ENCODE measurements around the gene PDK2.
"Not testable (repeated sequence)": the region's sequence is repeated elsewhere in the genome, so short reads cannot be mapped to it uniquely, and the experiment has no call there.

The PDK2 gene

DNA sequence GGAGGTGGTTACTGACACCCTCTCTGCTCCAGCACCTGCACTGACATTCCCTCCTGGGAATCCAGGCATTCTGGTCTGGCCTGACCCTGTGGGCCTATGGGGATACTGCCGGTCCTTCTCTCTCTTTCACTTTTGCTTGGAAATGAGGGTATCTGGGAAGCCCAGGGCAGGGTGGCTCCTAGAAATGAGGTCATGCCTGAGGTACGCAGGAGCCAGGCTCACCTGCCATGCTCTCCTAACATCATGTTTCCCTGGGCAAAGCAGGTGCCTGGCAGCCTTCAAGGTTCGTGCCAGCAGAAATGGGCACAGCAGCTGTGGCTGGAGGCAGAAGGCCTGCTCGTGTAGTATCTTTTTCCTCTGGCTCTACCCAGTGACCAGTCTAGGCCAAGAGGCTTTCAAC lies 35.9 kb upstream of the PDK2 start:
- DNase-seq = no peak

DNA sequence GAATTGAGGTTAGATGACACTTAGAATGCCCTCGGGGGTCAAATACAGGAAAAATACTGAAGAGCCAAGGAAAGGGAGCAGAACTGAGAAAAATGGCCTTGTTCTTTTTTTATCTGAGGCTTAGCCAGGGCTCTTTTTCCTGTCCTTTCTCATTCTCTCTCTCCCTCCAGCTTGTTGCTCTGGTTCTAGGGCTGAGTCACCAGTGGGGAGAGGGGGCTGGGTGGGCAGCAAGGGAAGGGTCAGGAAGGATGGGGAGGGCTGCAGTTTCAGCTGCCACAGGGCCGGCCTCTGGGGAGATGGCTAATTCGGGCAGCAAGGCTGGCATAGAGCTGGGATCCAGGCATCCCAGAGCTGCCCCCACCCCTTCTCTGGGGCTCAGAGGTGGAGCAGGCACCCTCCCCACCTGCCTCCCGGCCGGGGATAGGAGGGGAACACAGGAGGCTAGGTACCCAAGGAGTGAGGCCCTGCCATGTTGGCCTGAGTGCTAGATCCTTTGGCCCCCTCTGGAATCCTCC lies 35.3 kb upstream of the PDK2 start:
- no peak for DNase-seq

DNA sequence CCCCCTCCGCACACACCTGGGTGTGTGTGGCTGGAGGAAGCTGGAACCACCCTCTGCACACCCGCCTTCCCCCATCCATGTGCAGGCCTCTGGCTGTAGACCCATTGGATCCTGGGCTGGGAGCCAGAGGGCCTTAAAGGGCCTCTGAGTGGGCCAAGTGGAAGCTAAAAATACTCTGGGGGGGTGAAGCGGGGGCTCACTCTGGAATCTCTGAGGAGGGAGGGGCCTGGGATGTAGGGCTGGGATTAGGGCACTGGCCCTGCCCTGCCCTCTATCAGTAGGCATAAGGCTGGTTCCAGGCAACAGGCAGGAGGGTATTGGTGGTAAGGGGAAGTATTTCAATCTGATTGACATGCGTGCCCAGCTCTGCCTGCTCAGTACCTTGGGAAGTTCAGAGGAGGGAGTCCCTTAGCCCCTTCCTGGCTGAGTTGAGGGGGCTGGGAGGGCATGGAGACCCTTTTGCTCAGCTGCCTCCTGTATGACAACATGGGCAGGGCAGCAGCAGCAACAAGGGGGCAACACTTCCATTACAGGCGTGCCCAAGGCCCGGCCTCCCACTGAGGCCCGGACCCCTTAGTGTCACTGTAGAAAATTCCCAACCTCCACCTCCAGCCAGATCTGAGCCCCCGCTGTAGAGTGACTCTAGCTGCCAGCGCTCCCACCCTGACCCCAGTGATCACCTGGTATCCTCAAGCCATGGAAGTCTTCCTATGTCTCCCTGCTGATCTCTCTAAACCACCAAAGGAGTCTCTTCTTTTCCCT lies 34.0 kb upstream of the PDK2 start:
- DNase-seq = no peak

DNA sequence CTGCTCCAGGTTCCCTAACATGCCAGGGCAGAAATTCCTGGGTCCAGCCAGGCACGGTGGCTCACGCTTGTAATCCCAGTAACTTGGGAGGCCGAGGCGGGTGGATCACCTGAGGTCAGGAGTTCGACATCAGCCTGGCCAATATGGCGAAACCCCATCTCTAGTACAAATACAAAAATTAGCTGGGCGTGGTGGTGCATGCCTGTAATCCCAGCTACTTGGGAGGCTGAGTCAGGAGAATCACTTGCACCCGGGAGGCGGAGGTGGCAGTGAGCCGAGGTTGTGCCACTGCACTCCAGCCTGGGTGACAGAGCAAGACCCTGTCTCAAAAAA lies 33.5 kb upstream of the PDK2 start:
- not testable (repeated sequence) for DNase-seq

DNA sequence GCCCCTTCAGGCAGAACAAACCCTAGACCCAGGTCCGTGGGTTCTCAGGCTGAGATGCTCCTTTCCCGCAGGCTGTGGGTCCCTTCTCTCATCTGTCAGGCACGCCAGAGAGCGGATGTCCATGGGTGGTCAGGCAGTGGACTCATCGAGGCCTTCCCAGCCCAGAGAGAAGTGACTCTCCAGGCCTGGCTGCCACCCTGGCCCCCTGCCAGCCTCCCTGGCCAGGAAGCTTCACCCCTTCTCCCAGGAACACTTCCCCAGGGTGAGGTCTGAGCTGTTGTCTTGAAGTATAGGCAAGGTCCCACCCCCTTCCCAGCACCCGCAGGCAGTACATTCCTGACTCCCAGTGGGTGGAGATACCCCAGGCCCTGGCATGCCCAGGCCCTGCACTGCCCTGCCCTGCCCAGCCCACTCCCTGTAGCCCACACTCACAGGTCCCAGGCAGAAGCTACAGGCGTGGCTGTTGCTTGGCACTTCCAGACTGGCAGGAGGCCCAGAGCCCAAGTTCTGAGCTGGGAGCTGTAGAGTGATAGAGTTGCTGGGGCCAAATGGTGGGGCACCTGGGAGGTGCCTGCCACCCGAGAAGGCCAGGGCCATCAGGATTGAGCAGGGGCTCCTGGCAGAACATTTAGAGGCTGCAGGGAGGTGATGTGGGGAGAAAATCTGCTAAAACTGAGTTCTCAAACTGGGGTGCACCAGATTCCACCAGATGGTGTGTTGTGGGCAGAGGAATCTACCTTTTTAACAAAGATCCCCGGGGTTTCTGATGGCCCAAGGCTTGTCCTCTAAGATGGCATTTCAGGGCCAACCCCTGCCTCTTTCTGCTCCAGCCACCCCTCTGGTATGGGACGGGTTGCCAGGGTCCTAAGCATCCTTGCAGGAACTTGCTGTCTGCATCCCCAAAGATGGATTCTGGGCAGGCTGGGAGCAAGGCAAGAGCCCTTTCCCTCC lies 32.6 kb upstream of the PDK2 start:
- no peak for DNase-seq

DNA sequence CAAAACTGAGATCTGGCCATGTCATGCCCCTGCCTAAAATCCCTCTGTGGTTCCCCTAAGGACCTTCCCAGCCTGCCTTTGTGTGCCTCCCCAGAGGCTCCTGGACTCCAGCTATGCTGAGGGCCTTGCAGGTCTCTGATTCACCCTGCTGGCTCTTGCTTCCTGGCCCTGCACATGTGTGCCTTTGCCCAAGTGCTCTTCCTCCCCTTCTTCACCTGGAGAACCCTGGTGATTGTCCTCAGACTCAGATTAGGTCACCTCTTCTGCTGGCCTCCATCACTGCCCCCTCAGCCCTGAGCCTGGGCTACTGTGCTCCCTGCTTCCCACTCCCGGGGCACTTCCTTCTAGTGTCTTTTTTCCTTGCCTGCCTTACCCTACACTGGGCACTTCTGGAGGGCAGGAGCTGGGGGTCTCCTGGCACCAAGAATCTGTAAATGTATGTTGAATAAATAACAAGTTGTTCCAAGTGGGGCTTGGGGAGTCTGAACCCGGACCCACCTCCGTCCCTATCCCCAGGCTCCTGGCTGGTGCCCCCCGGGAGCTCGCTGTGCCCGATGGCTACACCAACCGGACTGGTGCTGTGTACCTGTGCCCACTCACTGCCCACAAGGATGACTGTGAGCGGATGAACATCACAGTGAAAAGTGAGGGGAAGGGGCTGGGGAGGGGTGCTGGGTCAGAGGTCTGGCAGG lies 31.4 kb upstream of the PDK2 start:
- no peak for DNase-seq

DNA sequence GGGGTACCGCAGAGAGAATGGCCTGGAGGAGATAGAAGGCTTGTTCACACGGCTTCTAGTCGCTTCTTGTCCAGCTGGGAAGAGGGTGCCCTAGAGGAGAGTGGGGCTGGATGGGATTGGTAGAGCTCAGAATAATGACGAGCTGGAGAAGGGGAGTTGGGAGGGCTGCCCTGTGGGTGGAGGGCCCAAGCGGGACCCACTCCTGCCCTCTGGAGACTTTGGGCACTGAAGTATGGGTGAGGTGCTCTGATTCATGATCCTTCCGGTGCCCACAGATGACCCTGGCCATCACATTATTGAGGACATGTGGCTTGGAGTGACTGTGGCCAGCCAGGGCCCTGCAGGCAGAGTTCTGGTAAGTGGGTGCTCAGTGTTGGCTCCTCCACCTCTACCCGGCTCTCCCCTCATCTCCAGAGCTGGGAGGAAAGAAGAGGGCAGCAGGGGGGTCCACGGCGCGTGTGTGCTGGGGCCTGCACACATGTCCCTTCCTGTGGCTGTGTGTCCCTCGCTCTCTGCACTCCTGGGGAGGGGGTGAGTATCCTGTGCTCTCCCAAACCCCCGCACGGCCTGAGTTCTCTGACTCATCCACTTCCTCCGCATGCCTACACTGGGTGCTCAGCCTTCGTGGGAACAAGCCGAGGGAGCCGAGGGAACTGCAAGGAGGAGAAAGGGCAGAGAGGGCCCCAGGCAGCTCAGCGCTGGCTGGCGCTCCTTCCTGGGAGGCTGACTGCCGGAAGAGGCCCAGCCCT lies 30.7 kb upstream of the PDK2 start:
- no peak for DNase-seq

DNA sequence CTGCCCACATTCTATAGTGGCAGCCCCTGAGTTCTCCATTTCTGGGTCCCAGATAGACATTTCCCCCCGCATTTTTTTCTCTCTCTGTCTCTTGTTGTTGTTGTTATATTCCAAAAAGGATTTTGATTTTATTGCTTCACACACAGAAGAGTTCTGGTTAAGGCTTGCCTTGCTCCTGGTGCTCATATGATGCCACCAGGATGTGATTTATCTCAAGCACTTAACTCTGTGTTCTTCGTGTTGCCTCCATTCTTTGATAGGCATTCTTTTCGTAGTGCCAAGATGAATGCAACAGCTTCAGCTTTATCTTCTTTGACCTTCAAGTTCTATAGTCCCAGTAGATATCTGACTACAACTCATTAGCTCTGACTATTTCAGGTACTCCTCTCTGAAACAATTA lies 30.1 kb upstream of the PDK2 start:
- no peak for DNase-seq

DNA sequence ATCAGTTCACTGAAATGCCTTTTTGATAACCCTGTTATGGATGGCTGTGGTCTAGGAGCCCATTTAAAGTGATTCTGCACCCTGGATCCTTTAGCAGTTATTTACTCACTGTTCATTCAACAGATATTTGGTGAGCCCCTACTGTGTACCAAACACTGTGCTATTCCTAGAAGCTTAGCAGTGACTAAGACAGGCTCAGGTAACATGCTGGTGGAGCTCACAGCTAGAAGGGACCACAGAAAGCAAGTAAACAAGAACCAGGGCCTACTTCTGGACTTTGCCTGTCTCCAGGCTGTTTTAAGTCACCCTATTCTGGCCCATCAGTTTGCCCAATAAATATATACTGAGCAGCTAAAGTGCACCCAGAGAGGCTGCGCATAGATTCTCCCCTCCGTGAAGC lies 28.2 kb upstream of the PDK2 start:
- no peak for DNase-seq

DNA sequence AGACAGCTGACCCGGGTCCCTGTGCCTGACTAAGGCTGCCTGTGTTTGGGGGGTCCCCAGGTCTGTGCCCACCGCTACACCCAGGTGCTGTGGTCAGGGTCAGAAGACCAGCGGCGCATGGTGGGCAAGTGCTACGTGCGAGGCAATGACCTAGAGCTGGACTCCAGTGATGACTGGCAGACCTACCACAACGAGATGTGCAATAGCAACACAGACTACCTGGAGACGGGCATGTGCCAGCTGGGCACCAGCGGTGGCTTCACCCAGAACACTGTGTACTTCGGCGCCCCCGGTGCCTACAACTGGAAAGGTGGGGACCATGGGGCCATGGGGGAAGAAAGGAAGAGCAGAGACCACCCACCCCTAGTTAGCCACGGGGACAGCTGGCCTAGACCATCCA lies 27.2 kb upstream of the PDK2 start:
- DNase-seq = no peak

DNA sequence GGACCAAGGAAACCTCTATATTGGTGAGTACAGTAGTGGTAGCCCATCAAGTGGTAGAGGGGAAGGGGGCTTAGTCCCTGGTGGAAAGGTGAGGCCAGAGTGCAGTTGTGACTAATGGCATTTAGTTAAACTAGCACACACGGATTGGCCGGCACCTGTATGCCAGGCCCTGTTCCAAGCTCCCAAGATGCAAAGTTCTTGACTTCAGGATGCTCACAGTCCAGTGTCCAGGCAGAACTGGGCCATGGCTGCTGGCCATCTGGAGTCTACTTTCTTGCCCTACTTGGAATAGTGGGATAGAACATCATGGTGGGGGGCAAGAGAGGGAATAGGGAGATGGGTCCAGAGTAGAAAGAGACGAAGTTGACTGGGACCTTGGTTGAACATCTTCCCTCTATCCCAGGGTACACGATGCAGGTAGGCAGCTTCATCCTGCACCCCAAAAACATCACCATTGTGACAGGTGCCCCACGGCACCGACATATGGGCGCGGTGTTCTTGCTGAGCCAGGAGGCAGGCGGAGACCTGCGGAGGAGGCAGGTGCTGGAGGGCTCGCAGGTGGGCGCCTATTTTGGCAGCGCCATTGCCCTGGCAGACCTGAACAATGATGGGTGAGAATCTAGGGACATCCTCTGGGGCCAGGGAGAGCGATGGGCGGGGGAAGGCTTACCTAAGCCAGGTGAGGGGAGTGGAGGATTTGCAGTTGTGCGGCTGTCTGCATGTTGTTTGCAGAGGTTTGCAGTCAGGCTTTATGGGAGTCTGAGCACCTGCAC lies 24.1 kb upstream of the PDK2 start:
- no peak for DNase-seq

DNA sequence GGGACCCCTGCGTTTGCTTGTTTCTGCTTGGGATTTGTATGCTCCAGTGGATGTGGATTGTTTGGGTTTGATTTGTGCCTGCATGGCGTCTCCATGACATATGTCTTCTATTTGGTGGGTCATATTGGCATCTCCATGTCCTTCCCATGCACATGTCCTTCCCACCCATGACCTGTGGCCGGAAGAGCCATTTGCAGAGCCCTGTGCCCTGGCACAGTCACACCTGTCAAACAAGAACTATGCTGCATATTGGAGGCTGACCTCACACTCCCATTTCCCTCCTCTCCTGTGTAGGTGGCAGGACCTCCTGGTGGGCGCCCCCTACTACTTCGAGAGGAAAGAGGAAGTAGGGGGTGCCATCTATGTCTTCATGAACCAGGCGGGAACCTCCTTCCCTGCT lies 23.5 kb upstream of the PDK2 start:
- DNase-seq = no peak

DNA sequence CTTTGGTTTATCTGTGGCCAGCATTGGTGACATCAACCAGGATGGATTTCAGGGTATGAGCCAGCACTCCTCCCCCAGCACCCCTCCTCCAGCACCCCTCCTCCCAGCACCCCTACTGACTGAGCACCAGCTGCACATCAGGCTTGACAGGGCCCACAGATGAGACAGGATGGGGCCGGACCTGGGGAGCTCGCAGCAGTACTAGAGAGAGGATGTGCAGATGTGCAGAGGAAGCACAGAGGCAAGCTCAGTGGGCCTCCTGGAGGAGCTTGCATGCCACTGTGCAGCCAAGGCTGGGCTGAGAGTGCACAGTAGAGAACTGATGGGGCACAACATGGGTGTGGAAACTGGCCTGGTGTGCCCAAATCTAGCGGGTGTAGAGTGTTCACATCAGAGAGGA lies 23.0 kb upstream of the PDK2 start:
- no peak for DNase-seq

DNA sequence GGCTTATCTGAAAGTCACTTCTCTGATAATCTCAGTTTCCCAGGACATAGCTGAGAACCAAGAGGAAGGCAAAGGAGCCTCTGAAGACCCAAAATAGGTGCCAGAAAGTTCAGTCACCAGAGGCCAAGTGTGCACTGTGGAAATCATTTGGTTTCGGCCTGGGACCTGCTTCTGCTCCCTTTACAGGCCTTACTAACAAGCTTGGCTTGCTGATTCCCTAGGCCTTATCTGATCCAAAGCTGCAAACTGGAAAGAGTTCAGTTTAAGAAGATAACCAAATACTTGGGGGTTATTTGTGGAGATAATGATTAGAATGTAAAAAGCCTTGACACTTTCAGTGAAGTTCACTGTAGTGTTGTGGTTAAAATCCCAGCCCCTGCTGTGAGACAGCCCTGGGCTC lies 22.2 kb upstream of the PDK2 start:
- no peak for DNase-seq

DNA sequence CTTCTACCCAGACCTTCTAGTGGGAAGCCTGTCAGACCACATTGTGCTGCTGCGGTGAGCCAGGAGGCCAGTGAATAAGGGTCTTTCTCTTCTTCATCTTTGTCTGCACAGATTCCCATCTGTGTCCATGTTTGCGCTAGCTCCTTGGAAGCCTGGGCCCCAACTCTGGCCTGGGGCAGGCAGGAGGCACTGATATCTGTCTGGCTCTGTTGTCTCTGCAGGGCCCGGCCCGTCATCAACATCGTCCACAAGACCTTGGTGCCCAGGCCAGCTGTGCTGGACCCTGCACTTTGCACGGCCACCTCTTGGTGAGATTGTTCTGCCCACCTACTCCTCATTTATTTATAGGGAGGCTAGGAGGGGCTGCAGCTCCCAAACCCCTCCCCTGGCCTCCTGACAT lies 20.9 kb upstream of the PDK2 start:
- no peak for DNase-seq

DNA sequence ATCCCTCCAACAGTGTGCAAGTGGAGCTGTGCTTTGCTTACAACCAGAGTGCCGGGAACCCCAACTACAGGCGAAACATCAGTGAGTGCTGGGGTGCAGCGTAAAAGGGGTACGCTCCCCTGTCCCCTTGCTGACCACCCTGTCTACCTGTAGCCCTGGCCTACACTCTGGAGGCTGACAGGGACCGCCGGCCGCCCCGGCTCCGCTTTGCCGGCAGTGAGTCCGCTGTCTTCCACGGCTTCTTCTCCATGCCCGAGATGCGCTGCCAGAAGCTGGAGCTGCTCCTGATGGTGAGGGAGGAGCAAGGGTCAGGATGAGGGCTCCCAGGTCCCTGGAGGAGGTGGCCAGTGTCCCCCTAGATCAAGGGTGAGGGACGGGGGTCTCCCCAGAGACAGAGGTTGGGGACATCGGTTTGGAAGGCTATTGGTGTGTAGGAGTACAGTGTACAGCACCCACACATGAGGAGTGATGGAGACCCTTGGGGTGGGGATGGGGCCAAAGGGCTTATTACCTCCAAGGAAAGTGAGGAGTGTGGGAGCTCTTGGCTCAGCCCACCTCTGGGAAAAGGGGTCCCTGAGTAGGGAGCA lies 19.6 kb upstream of the PDK2 start:
- no peak for DNase-seq

DNA sequence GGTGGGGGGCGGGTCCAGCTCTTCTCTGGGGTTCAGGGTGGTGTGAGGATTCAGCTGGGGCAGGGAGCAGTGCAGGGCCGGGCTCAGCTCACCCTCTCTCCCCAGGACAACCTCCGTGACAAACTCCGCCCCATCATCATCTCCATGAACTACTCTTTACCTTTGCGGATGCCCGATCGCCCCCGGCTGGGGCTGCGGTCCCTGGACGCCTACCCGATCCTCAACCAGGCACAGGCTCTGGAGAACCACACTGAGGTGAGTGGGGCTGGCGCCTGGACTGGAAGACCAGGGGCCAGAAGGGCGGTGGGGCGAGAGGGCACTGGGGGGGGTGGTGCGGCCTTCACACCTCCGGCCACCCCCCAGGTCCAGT lies 18.9 kb upstream of the PDK2 start:
- DNase-seq = no peak

DNA sequence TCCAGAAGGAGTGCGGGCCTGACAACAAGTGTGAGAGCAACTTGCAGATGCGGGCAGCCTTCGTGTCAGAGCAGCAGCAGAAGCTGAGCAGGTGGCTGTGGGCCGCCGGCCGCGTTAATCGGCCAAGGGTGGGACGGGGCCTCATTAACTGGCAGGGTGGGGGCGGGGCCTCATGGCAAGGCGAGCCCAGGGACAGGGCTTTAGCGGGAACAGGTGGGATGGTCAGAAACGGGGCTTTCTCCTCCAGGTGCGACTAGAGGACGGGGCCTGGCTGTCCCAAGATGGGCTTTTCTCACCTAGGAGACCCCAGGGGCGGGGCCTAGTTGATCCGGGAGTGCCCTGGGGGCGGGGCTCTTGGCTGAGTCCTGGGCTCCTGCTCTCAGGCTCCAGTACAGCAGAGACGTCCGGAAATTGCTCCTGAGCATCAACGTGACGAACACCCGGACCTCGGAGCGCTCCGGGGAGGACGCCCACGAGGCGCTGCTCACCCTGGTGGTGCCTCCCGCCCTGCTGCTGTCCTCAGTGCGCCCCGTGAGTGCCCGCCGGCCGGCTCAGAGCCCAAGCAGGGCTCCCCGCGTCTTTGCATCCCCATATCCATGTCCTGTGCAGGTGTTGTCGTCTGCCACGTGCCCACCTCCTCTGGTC lies 18.4 kb upstream of the PDK2 start:
- no peak for DNase-seq

DNA sequence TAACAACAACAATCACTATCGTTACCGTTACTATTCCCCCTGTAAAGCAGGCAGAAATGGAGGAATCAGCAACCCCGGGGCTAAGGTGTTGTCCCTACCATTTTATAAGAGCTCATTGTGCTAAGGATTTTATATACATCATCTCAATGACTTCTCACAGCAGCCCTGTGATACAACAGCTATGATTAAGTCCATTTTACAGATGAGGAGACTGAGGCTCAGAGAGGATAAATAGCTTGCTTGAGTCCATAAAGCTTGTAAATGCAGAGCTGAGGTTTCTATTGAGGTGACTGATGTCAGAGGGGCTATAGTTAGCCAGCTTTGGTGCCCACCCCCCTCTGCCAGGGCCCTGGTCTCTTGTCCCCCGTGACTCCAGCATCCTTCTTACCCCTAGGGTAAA lies 16.7 kb upstream of the PDK2 start:
- no peak for DNase-seq

DNA sequence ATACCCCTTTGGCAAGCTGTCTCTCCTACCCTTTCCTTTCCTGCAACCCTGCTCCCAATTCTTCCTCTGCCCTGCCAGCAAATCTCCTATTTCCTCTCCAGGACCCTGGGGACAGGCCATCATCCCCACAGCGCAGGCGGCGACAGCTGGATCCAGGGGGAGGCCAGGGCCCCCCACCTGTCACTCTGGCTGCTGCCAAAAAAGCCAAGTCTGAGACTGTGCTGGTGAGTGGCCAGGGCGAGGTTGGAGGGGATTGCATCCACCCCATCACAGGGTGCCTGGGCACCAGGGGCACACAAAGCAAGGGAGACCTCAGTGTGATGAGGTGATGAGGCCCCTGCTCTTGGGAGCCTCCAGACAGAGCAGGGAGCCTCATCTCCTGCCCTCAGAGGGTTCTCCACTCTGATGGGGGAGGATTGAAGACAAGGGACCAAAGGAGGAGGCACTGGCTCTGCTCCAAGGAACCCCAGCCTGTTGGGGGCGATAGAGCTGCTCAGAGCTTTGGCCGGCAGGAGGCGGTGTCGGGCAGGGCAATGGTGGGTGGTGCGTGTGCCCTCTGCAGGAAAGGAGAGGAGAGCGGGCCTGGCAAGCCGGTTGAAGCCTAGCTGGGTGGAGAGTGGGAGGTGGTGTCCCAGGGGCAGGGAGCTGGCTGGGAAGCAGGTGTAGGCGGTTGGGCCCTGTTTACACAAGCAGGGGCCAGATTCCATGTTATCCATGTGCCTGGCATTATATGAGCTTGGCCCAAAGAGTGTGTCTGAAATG lies 15.6 kb upstream of the PDK2 start:
- no peak for DNase-seq
